Type B pancreatic cell (in vitro differentiated cells): ENCODE results near the gene BRMS1. TPM values are rescaled to one million over a fixed set of nuclear protein-coding genes. Genes with fewer than 3 reads are reported as not detected.
"Not testable (repeated sequence)": the region's sequence is repeated elsewhere in the genome, so short reads cannot be mapped to it uniquely, and the experiment has no call there.

Experiments used
- DNase-seq: peaks from one replicate; pipeline ENCODE4 v3.0.0; 2021; ENCODE audit warnings: mixed read lengths; ENCODE audit not compliant: unreplicated experiment; ENCODE audit errors: extremely low spot score
- H3K27ac Mint-ChIP-seq: 2 replicates; pipeline ENCODE4 v1.8.0; 2021; ENCODE audit warnings: mild to moderate bottlenecking, mixed read lengths
- H3K27me3 Mint-ChIP-seq: 2 replicates; pipeline ENCODE4 v1.8.0; 2021; ENCODE audit warnings: mixed read lengths
- H3K36me3 Mint-ChIP-seq: 2 replicates; pipeline ENCODE4 v1.8.0; 2021; ENCODE audit warnings: mixed read lengths
- H3K4me1 Mint-ChIP-seq: one replicate; pipeline ENCODE4 v1.8.0; 2021; ENCODE audit warnings: mixed read lengths; ENCODE audit not compliant: unreplicated experiment
- H3K4me3 Mint-ChIP-seq: 2 replicates; pipeline ENCODE4 v1.8.0; 2021; ENCODE audit warnings: mild to moderate bottlenecking, mixed read lengths
- H3K9me3 Mint-ChIP-seq: 2 replicates; pipeline ENCODE4 v1.8.0; 2021; ENCODE audit warnings: mixed read lengths
- CTCF ChIP-seq: fragments of 200-600 bp; sonication (generic); conservative IDR thresholded peaks from 2 replicates; pipeline ENCODE4 v1.5.0; 2021; ENCODE audit warnings: antibody characterized with exemption, mild to moderate bottlenecking
- total RNA-seq: library from RNA; stranded (reverse); gene quantifications from 2 replicates; pipeline ENCODE4 v1.2.1, GENCODE V29; 2021; ENCODE audit warnings: low replicate concordance

Gene BRMS1
- total RNA-seq, 1 donor from 2014 or later, result 35.1 TPM

- H3K27ac Mint-ChIP-seq, H3K27me3 Mint-ChIP-seq, DNase-seq, H3K36me3 Mint-ChIP-seq, H3K9me3 Mint-ChIP-seq: not testable (repeated sequence)
- H3K4me1 Mint-ChIP-seq, result peaks cover 15% of the 10 kb centered on the region
- peak; percentile 35 for TF ChIP-seq CTCF
- peak overlapping the region; percentile 31 for H3K4me3 Mint-ChIP-seq
Observed at GRCh38 chr11:66373690-66374287, 28.9 kb upstream of the BRMS1 start.

DNA sequence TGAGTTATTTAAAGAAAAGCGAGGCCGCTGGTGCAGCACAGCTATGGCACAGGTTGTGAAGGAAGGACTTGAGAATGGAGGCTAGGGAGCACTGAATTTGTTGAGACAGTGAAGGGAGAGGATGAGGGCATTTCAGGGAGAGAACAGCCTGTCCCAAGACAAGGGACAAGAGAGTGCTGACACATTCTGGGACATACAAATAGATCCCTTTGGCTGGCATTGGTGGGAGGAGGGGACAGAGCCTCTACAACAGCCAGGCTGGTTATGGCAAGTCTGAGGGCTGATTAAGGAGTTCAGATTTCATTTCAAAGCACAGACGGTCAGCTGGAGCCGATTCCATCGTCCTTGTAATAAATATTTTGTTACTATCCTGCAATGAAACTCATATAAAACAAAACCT lies 28.4 kb upstream of the BRMS1 start:
- Mint-ChIP-seq H3K9me3 (no peaks in the 10 kb centered on the region), H3K36me3 (peaks cover 6% of the 10 kb centered on the region), H3K27me3 (peaks cover 3% of the 10 kb centered on the region), H3K4me3 (peak overlapping the region; percentile 31), H3K27ac (no peak overlapping the region), H3K4me1 (peaks cover 15% of the 10 kb centered on the region)
- no peak for TF ChIP-seq CTCF
- DNase-seq, result no peak

DNA sequence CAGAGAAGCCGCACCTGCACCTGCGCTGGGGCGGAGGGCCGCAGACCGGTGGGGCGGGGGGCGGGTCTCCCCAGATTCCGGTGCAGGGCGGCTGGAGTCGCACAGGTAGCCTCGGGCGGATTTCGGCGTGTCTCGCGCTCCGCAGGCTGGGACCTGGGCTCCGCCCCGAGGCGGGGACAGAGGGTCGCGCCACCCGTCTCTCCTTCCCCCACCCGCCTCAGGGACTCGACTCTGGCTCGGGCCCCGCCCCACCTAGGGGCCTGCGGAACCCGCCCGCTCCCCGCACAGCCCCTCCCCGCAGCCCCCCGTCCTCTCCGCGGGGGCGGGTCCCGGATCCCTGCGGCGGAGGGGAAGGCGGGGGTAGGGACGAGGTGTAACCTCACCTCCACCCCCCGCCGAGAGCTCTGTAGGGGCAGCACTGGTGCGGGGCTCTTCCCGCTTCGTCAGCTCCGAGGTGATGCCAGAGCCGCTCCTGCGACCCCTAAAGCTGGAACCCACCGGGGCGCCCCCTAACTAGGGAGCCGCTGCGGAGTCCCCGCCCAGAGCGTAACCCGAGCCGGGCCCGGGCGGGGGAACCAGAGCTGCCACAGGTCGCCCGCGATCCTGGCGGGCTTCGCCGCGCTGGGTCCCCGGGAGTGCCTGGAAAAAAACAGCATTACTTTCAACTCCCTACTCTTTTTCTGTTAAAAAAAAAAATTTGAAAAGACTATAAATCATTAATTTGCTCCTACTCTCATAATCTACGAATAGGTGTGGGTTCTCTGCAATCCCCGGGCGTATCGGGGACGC lies 26.9 kb upstream of the BRMS1 start, which contains the start of gene SLC29A2:
TSS of gene SLC29A2 (minus strand) at position 134 of the 789 bp plus-strand sequence. CDS start 169 bp downstream, outside the sequence.
- Mint-ChIP-seq H3K4me3 (peak within 1 kb of the TSS; percentile 93), H3K36me3 (peaks cover 11% of the 10 kb centered on the region)

GRCh38 chr11:66369073-66369894 lies 24.4 kb upstream of the BRMS1 start:
- H3K4me3 Mint-ChIP-seq, result peak overlapping the region; percentile 93
- H3K36me3 Mint-ChIP-seq, result peaks cover 11% of the 10 kb centered on the region
- TF ChIP-seq CTCF, result no peak
- H3K4me1 Mint-ChIP-seq, result peaks cover 15% of the 10 kb centered on the region
- DNase-seq, result no peak
- H3K27me3 Mint-ChIP-seq, result no peaks in the 10 kb centered on the region
- H3K9me3 Mint-ChIP-seq, result no peaks in the 10 kb centered on the region
- H3K27ac Mint-ChIP-seq, result peak overlapping the region; percentile 92

More for the DNA sequence above, 26.9 kb upstream of the BRMS1 start, which contains the start of gene SLC29A2:
- peak within 1 kb of the TSS; percentile 92 for H3K27ac Mint-ChIP-seq
- H3K27me3 Mint-ChIP-seq, result peaks cover under 1% of the 10 kb centered on the region
- H3K9me3 Mint-ChIP-seq, result no peaks in the 10 kb centered on the region
- peak; percentile 90 for DNase-seq
- no peak for TF ChIP-seq CTCF
- H3K4me1 Mint-ChIP-seq, result peaks cover 15% of the 10 kb centered on the region

- Mint-ChIP-seq H3K4me3 (peak overlapping the region; percentile 14), H3K27ac (no peak overlapping the region), H3K27me3 (no peaks in the 10 kb centered on the region), H3K4me1 (peaks cover 13% of the 10 kb centered on the region), H3K9me3 (no peaks in the 10 kb centered on the region), H3K36me3 (peaks cover 11% of the 10 kb centered on the region)
- no peak for TF ChIP-seq CTCF
- no peak for DNase-seq
Observed at GRCh38 chr11:66368484-66368883, 23.6 kb upstream of the BRMS1 start.
